ENCODE data around the gene DRD3. TPM values are rescaled to one million over a fixed set of nuclear protein-coding genes. Genes with fewer than 3 reads are reported as not detected.

DRD3 gene
- polyA plus RNA-seq, 1 of the 3 experiments (the other 2 are of a cell fraction): not detected

DNA sequence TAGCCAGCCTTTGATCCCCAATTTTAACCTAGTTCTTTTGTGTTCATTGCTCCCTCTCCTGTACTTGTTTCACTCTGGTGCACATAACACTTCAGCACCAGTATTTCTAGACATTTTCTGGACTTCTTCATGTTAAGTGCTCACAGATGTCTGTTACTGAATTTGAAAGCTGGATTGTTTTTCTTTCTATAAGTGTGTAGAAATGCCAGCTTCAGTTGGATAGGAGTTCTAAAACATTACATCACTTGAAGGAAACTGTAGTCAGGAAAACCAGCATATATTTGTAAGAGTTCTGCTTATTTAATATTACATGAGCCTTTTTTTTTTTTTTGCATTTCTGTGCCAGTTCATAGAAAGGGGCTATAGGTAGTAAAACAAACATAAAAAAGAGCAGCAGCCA, 100.7 kb downstream of the DRD3 start:
- no peak overlapping the region for H3K4me3 ChIP-seq (ENCODE audit: low read depth in 2 of 2, low read length in 1 of 2)
- POLR2A ChIA-PET: no interaction called here
- TF ChIP-seq GATA2 (CRISPR knock-in tag; IDR thresholded peaks at IDR 0.05) (no peak), POLR2AphosphoS5 (IDR thresholded peaks at IDR 0.05; ENCODE audit: low read depth, low read length) (no peak), FOXM1 (IDR thresholded peaks at IDR 0.05; ENCODE audit: low read depth) (no peak), MXI1 (IDR thresholded peaks at IDR 0.05; ENCODE audit: low read depth, low read length) (no peak), CHD2 (IDR thresholded peaks at IDR 0.05; ENCODE audit: low read length, partially characterized antibody) (no peak)
- TF ChIP-seq, protein P1, sequence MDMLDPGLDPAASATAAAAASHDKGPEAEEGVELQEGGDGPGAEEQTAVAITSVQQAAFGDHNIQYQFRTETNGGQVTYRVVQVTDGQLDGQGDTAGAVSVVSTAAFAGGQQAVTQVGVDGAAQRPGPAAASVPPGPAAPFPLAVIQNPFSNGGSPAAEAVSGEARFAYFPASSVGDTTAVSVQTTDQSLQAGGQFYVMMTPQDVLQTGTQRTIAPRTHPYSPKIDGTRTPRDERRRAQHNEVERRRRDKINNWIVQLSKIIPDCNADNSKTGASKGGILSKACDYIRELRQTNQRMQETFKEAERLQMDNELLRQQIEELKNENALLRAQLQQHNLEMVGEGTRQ (IDR thresholded peaks at IDR 0.05; ENCODE audit: borderline replicate concordance, low read depth, low read length): no peak
- TF ChIP-seq, protein P2, sequence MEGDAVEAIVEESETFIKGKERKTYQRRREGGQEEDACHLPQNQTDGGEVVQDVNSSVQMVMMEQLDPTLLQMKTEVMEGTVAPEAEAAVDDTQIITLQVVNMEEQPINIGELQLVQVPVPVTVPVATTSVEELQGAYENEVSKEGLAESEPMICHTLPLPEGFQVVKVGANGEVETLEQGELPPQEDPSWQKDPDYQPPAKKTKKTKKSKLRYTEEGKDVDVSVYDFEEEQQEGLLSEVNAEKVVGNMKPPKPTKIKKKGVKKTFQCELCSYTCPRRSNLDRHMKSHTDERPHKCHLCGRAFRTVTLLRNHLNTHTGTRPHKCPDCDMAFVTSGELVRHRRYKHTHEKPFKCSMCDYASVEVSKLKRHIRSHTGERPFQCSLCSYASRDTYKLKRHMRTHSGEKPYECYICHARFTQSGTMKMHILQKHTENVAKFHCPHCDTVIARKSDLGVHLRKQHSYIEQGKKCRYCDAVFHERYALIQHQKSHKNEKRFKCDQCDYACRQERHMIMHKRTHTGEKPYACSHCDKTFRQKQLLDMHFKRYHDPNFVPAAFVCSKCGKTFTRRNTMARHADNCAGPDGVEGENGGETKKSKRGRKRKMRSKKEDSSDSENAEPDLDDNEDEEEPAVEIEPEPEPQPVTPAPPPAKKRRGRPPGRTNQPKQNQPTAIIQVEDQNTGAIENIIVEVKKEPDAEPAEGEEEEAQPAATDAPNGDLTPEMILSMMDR (IDR thresholded peaks at IDR 0.05): no peak
- TF ChIP-seq, protein P3, sequence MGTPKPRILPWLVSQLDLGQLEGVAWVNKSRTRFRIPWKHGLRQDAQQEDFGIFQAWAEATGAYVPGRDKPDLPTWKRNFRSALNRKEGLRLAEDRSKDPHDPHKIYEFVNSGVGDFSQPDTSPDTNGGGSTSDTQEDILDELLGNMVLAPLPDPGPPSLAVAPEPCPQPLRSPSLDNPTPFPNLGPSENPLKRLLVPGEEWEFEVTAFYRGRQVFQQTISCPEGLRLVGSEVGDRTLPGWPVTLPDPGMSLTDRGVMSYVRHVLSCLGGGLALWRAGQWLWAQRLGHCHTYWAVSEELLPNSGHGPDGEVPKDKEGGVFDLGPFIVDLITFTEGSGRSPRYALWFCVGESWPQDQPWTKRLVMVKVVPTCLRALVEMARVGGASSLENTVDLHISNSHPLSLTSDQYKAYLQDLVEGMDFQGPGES (IDR thresholded peaks at IDR 0.05; ENCODE audit: low read depth, low read length): no peak
- H3K9ac ChIP-seq: no peak overlapping the region
- no peaks in the 10 kb centered on the region for H3K79me2 ChIP-seq (ENCODE audit: insufficient read depth)
- H3K36me3 ChIP-seq (replicated peaks in 1 of 2; ENCODE audit: control insufficient read depth in 1 of 2, insufficient read depth in 2 of 2, low read length in 1 of 2): peaks cover 52 to 56% of the 10 kb centered on the region in 2 experiments
- H3K9me2 ChIP-seq: no peaks in the 10 kb centered on the region
- no peak overlapping the region for H3K4me2 ChIP-seq
- peaks cover 0 to 9% of the 10 kb centered on the region in 2 experiments; a peak in 3 of 4 replicates for H3K4me1 ChIP-seq (ENCODE audit: control insufficient read depth in 1 of 2, insufficient read depth in 2 of 2, low read depth in 1 of 2, low read length in 1 of 2)
- H3F3A ChIP-seq (replicated peaks; ENCODE audit: insufficient read depth): peaks cover 18% of the 10 kb centered on the region
- H3K27me3 ChIP-seq (ENCODE audit: insufficient read depth): no peaks in the 10 kb centered on the region
- H2AFZ ChIP-seq (ENCODE audit: low read depth): no peak overlapping the region
- no peak for DNase-seq
- H4K20me1 ChIP-seq (ENCODE audit: insufficient read depth): no peaks in the 10 kb centered on the region
- peak overlapping the region in 1 of 2 experiments; percentile 18; a peak in 1 of 4 replicates for H3K27ac ChIP-seq (ENCODE audit: low read depth in 2 of 2, low read length in 1 of 2)
- no peaks in the 10 kb centered on the region for H3K9me3 ChIP-seq
- CTCF ChIA-PET: interaction anchor here (1.5 kb wide), 1 partner anchor 23 kb away, joined by 4 read pairs; no protein-coding TSS in a partner anchor

Other genes with a start within 250 kb of the DRD3 start
- gene ZDHHC23, start 231.0 kb downstream of the DRD3 start, polyA plus RNA-seq (2012; rRNA removed): 3.7 and 6.4 TPM in 2 replicates
- gene CCDC191, start 122.5 kb downstream of the DRD3 start, polyA plus RNA-seq (2012; rRNA removed): 3.1 and 5.5 TPM in 2 replicates
- 6.2 and 7.9 TPM in 2 replicates for gene QTRT2, start 122.3 kb downstream of the DRD3 start, polyA plus RNA-seq (2012; rRNA removed)
- not detected in 2 replicates for gene ZNF80, start 58.5 kb upstream of the DRD3 start, polyA plus RNA-seq (2012; rRNA removed)
- gene TIGIT, start 115.0 kb upstream of the DRD3 start, polyA plus RNA-seq (2012; rRNA removed): not detected in 2 replicates

Measured in SK-N-SH (cell line).